ENCODE measurements around the gene SLC16A5. TPM values are rescaled to one million over a fixed set of nuclear protein-coding genes. Genes with fewer than 3 reads are reported as not detected.

SLC16A5 gene
- total RNA-seq, 3 donors from 2014 or later (not counting 1 experiment from before 2014, with no cell fraction given), result 6.3 to 11.2 (median 10.0) TPM

DNA sequence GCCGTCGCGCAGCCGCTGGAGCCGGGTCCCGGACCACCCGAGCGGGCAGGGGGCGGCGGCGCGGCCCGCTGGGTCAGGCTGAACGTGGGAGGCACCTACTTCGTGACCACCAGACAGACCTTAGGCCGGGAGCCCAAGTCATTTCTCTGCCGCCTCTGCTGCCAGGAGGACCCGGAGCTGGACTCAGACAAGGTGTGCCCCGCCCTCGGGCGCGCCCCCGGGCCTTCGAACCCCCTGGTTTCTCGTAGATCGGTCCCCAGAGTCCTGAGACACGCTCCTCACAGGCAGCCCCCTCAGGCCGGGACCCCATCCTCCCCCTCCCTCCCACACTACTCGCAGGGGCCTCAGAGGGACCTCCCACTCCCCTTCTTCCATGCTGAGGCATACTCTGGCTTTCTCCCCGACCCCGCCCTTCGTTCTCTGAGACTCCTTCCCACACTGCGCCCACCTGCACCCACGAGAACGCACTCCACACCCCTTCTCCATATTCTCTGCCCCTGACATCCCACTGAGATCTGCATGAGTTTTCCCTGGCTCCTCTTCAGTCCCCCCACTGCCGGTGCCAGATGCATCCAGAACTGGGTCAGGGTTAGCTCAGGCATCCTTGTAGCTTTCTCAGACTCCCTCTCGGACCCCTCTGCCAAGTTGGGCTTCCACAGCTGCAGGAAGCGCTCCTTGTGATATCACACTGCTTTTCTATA is 40.2 kb upstream of the SLC16A5 start:
- Mint-ChIP-seq H3K27me3 (ENCODE audit: low read depth in 2 of 2) (no peaks in the 10 kb centered on the region), H3K9me3 (no peaks in the 10 kb centered on the region), H3K4me3 (peak overlapping the region; percentile 97), H3K4me1 (peaks cover 33 to 34% of the 10 kb centered on the region in 2 donors), H3K27ac (peak overlapping the region; percentile 85 to 98), H3K36me3 (no peaks in the 10 kb centered on the region)
- Histone ChIP-seq H3K9me3 (ENCODE audit: control insufficient read depth, insufficient read depth, low read length) (no peaks in the 10 kb centered on the region), H3K4me3 (ENCODE audit: low read length) (peak overlapping the region; percentile 92), H3K36me3 (ENCODE audit: control insufficient read depth, insufficient read depth, low read length) (peaks cover 10% of the 10 kb centered on the region), H3K4me1 (ENCODE audit: control insufficient read depth, insufficient read depth, low read length) (peaks cover 19% of the 10 kb centered on the region), H3K27me3 (ENCODE audit: control insufficient read depth, insufficient read depth, low read length) (no peaks in the 10 kb centered on the region), H3K27ac (ENCODE audit: low read length) (peak overlapping the region; percentile 30)
- TF ChIP-seq, protein P1, sequence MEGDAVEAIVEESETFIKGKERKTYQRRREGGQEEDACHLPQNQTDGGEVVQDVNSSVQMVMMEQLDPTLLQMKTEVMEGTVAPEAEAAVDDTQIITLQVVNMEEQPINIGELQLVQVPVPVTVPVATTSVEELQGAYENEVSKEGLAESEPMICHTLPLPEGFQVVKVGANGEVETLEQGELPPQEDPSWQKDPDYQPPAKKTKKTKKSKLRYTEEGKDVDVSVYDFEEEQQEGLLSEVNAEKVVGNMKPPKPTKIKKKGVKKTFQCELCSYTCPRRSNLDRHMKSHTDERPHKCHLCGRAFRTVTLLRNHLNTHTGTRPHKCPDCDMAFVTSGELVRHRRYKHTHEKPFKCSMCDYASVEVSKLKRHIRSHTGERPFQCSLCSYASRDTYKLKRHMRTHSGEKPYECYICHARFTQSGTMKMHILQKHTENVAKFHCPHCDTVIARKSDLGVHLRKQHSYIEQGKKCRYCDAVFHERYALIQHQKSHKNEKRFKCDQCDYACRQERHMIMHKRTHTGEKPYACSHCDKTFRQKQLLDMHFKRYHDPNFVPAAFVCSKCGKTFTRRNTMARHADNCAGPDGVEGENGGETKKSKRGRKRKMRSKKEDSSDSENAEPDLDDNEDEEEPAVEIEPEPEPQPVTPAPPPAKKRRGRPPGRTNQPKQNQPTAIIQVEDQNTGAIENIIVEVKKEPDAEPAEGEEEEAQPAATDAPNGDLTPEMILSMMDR (IDR thresholded peaks at IDR 0.05), result no peak
- intact Hi-C loops (cut with micrococcal nuclease), result loop anchor here (2.0 kb wide), 1 partner anchor 35 kb away; the partner anchor contains the start of gene MRPL58
- DNase-seq (peak; percentile 32 to 50), ATAC-seq (no peak)
- 1% methylated on average over 38 of the region's 38 CpGs for WGBS (ENCODE audit: insufficient coverage)

- Histone ChIP-seq H3K27ac (ENCODE audit: low read length) (no peak overlapping the region), H3K4me1 (ENCODE audit: control insufficient read depth, insufficient read depth, low read length) (peaks cover 19% of the 10 kb centered on the region), H3K4me3 (ENCODE audit: low read length) (no peak overlapping the region), H3K27me3 (ENCODE audit: control insufficient read depth, insufficient read depth, low read length) (no peaks in the 10 kb centered on the region), H3K36me3 (ENCODE audit: control insufficient read depth, insufficient read depth, low read length) (peaks cover 16% of the 10 kb centered on the region), H3K9me3 (ENCODE audit: control insufficient read depth, insufficient read depth, low read length) (no peaks in the 10 kb centered on the region)
- Mint-ChIP-seq H3K4me1 (peaks cover 33 to 34% of the 10 kb centered on the region in 2 donors), H3K27me3 (ENCODE audit: low read depth in 2 of 2) (no peaks in the 10 kb centered on the region), H3K36me3 (no peaks in the 10 kb centered on the region), H3K4me3 (peak overlapping the region; percentile 97), H3K27ac (peak overlapping the region; percentile 85 to 98), H3K9me3 (no peaks in the 10 kb centered on the region)
- no peak for ATAC-seq
- intact Hi-C loops (cut with micrococcal nuclease), result no loop called here
- no peak for DNase-seq
- TF ChIP-seq, protein P1 (IDR thresholded peaks at IDR 0.05), result no peak
- WGBS (ENCODE audit: insufficient coverage), result 59% methylated on average over 5 of the region's 5 CpGs
Observed at GRCh38 chr17:75048249-75048878, 39.4 kb upstream of the SLC16A5 start.

- H3K4me1 Mint-ChIP-seq, result peaks cover 33 to 34% of the 10 kb centered on the region in 2 donors
- ATAC-seq (no peak), DNase-seq (no peak)
- intact Hi-C loops (cut with micrococcal nuclease), result no loop called here
- 100% methylated on average over 4 of the region's 5 CpGs for WGBS (ENCODE audit: insufficient coverage)
- Histone ChIP-seq H3K4me3 (ENCODE audit: low read length) (no peak overlapping the region), H3K9me3 (ENCODE audit: control insufficient read depth, insufficient read depth, low read length) (no peaks in the 10 kb centered on the region), H3K36me3 (ENCODE audit: control insufficient read depth, insufficient read depth, low read length) (peaks cover 22% of the 10 kb centered on the region), H3K27me3 (ENCODE audit: control insufficient read depth, insufficient read depth, low read length) (no peaks in the 10 kb centered on the region), H3K4me1 (ENCODE audit: control insufficient read depth, insufficient read depth, low read length) (peaks cover 19% of the 10 kb centered on the region), H3K27ac (ENCODE audit: low read length) (no peak overlapping the region)
- peak overlapping the region; percentile 97 for H3K4me3 Mint-ChIP-seq
- TF ChIP-seq, protein P1 (IDR thresholded peaks at IDR 0.05), result no peak
- H3K9me3 Mint-ChIP-seq, result no peaks in the 10 kb centered on the region
- peak overlapping the region; percentile 85 to 98 for H3K27ac Mint-ChIP-seq
- no peaks in the 10 kb centered on the region for H3K36me3 Mint-ChIP-seq
- no peaks in the 10 kb centered on the region for H3K27me3 Mint-ChIP-seq (ENCODE audit: low read depth in 2 of 2)
Observed at GRCh38 chr17:75049057-75049456, 38.7 kb upstream of the SLC16A5 start.

Measured in natural killer cell (primary cell).